ENCODE results near the gene ATP8B4.

DNA sequence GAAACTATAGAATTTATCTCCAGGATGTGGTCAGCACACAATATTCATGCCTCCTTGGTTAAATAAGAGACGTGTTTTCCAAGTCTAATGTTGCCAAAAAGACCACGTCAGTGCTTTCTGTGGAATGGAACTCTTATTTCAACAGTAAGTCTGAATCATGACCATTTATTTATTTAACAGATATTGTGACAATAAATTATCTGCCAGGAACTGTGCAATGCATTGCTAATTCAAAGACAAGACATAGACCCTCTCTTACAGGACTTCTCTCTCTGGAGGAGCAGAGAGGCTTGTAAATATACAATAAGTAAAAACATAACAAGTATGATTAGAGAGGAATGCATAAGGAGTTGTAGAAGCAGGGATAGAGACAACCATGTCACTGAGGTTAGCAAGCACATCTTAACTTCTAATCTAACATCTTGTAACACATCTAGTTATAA is 270.7 kb downstream of the ATP8B4 start:
- TF ChIP-seq, protein P1, sequence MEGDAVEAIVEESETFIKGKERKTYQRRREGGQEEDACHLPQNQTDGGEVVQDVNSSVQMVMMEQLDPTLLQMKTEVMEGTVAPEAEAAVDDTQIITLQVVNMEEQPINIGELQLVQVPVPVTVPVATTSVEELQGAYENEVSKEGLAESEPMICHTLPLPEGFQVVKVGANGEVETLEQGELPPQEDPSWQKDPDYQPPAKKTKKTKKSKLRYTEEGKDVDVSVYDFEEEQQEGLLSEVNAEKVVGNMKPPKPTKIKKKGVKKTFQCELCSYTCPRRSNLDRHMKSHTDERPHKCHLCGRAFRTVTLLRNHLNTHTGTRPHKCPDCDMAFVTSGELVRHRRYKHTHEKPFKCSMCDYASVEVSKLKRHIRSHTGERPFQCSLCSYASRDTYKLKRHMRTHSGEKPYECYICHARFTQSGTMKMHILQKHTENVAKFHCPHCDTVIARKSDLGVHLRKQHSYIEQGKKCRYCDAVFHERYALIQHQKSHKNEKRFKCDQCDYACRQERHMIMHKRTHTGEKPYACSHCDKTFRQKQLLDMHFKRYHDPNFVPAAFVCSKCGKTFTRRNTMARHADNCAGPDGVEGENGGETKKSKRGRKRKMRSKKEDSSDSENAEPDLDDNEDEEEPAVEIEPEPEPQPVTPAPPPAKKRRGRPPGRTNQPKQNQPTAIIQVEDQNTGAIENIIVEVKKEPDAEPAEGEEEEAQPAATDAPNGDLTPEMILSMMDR (conservative IDR thresholded peaks at IDR 0.05 in 1 of 2, IDR thresholded peaks at IDR 0.05 in 1 of 2; ENCODE audit: low read depth in 1 of 2, low read length in 2 of 2) = no peak
- no peak for TF ChIP-seq EZH2 (IDR thresholded peaks at IDR 0.05; ENCODE audit: low read length, missing control alignments)
